OCI-LY3 (cell line): ENCODE results near the gene LCE3D.

ENCODE experiments used
- CTCF ChIP-seq: fragments of 200-600, 300-600 bp; sonication (generic); IDR thresholded peaks from 2 replicates; pipeline ENCODE4 v1.5.1; 2014; ENCODE audit warnings: antibody characterized with exemption, low read length, low read depth
- EZH2phosphoT487 ChIP-seq: fragments of 200-600 bp; shearing (Covaris generic); IDR thresholded peaks from 2 replicates; pipeline ENCODE4 v1.6.1; 2018; ENCODE audit warnings: antibody characterized with exemption, mixed run types, low read depth

- TF ChIP-seq CTCF (no peak), EZH2phosphoT487 (no peak)
Measured at GRCh38 chr1:152621993-152622392, 41.7 kb upstream of the LCE3D start.
